GM21529 (cell line): Measurements from ENCODE around the gene FCHSD2.
"Not testable (repeated sequence)": the region's sequence is repeated elsewhere in the genome, so short reads cannot be mapped to it uniquely, and the experiment has no call there.

ENCODE experiments used
- ATAC-seq: cut with Tn5 transposase; IDR thresholded peaks from one replicate; pipeline ENCODE4 v1.9.1; 2021; ENCODE audit not compliant: unreplicated experiment

The FCHSD2 gene

GRCh38 chr11:72850832-72851231 lies 291.3 kb downstream of the FCHSD2 start:
- ATAC-seq: no peak

DNA sequence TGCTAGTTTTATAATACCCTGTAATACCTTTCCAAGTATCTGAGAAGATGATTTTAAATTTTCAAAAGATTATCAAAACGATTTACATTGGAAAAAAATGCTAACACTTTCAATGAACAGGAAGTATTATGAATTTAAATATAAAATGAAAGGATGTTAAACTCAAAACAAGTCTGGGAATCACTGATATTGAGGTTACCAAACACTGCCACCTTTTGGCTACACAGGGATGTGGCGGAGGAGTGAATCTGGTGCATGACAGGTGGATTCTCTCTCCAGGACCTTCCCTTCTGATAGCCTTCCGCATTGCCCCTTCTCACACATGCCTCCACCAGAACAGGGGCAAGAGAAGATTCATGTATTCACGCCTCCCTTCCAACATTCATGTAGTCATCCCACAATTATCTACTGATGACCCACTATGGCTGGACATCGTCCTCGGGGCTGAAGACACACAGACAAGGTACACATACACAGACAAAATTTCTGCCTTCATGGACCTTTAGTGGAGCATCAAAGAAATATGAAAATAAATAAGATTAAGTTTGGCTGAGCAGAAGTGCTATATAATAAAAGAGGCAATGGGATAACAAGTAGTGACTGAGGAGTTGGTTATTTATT lies 293.2 kb downstream of the FCHSD2 start:
- ATAC-seq: no peak

DNA sequence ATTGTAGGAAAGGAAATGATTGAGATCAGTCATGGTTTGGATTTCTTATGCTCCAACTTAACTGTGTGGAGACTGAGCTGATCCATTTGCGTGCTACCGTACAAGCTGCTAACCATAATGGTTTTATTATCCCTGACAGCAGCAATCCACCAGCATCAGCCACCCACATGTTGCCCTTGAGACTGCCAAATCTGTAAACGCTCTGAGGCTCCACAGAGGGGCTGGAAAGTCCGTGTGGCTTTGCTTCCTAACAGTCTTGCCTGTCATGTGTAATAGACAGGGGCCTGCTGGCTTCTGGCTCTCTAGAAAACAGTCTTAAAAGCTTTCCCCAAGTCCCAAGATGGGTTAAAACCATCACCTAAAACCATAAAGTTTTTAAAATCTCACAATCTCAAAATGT lies 297.8 kb downstream of the FCHSD2 start:
- no peak for ATAC-seq

DNA sequence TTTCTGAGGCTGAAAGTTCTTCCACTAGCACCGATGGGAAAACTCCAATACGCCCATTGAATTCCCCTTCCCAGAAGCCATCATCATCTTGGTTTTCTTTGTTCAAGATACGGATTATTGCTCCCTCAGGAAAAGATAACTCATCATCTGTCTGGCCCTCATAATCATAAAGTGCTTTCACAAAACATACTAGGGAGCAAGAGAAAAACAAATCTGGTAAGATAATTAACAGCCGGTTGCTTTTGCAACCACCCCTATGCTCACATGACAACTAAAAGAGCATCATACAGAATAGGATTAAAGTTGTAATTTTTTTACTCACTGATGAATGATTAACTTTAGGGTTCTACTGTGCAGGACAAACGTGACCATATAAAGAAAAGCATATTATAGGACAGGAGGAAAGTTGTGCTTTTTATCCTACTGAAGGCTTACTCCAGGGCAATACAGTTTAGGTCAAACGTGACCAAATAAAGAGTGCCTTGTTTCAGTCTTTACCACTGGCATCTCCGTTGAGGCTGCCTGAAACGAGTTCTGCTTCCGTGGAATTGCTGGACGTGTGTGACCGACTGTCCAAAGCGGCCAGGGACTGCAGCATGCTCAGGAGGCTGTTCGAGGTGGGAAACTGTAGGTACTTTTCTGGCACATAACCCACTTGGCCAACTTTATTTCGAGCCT lies 299.3 kb downstream of the FCHSD2 start:
- no peak for ATAC-seq

GRCh38 chr11:72842126-72842525 lies 300.0 kb downstream of the FCHSD2 start:
- ATAC-seq: no peak

- ATAC-seq: no peak
Measured at GRCh38 chr11:72841397-72841796, 300.7 kb downstream of the FCHSD2 start.

DNA sequence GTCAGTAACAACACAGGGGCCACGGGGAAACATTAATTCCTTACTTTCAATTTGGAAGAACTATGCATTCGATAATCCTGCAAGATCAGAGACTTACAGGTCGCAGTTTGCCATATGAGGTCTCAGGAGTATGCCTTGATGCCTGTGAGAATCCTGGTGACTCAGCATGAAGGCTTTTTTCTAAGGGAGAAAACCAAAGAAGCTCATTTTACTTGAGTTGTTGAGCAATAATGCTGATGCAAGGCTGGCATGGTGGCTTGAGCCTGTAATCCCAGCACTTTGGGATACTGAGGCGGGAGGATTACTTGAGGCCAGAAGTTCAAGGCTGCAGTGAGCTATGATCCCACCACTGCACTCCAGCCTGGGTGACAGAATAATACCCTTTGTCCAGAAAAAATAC lies 301.3 kb downstream of the FCHSD2 start:
- no peak for ATAC-seq

GRCh38 chr11:72838691-72839305 lies 303.3 kb downstream of the FCHSD2 start:
- ATAC-seq: no peak

- ATAC-seq: no peak
Measured at GRCh38 chr11:72836111-72836510, 306.0 kb downstream of the FCHSD2 start.

DNA sequence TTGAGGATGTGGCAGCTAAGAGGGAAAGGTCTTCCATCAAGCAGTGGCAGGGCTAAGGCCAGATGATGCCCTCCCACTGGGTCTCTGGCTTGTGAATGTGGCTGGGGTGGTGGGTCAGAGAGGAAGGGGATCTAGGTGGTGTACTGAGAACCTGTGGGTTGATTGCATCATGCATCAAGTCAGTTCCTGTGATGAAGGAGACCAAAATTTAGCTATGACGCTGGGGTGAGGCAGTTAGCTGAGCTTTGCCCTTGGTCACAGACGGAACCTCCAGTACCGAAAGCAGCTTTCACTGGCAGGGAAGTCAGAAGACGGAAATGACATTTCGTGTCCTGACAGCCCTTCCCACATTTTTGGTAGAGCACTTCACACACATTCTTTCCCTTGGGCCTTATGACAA lies 307.2 kb downstream of the FCHSD2 start:
- no peak for ATAC-seq

DNA sequence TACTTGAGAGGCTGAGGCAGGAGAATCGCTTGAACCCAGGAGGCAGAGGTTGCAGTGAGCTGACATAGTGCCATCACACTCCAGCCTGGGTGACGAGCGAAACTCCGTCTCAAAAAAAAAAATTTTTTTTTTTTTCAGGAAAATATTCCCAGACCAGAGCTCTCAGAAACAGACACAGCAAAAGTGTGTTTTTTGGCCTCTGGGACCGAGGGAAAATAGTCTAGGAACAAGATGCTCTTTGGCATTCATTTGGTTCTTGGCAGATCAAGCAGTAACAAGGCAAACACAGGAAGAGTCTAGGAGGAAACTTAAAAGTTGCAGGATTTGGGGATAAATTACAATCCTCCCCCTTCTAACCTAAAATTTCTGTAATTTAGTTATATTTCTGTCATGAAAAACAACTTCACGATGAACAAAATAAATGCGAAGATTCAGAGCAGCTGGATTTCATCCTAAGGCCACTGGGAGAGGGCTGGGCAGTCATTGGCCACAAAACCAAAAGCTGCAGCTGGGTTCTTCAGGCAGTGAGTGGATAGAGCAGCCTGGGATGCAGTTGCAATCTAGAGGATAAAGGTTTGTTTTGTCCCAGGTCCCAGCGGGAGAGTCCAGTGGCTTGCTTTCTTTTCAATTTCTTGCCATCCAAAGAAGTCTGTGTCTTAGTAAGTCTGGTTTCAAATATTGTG lies 308.2 kb downstream of the FCHSD2 start:
- no peak for ATAC-seq

- ATAC-seq: no peak
Measured at GRCh38 chr11:72833083-72833733, 308.9 kb downstream of the FCHSD2 start.

- ATAC-seq: no peak
Measured at GRCh38 chr11:72832301-72833082, 309.6 kb downstream of the FCHSD2 start.

GRCh38 chr11:72831521-72832300 lies 310.4 kb downstream of the FCHSD2 start:
- no peak for ATAC-seq

DNA sequence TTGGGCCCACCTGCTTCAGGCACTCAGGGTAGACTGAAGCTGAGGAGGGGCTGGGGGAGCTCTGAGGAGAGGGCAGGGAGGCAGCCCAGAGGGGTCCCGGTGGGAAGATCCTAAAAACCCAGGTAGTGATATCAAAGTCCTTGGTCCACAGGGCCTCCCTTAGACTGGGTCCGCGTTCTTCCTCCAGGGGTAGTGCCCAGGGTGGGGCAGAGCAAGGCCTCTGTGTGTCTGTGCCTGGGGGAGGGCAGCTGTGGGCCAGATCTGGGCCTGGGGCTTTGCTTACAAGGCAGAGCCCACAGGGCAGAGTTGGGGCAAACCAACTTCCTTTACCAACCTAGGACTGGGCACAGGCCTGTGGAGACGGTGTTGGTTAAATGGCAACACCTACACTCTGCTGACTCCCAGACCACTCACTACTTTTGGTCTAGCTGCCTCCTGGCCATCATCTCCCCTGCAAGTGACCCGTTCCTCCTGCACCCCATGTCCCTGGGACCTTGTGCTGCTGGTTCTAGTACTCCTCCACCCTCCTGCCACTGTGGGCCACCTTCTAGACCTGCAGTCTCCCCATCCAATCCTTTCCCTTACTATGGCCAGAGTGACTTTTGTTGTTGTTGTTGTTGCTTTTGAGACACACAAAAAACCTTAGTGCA lies 312.1 kb downstream of the FCHSD2 start:
- no peak for ATAC-seq

GRCh38 chr11:72829178-72829577 lies 312.9 kb downstream of the FCHSD2 start:
- no peak for ATAC-seq

DNA sequence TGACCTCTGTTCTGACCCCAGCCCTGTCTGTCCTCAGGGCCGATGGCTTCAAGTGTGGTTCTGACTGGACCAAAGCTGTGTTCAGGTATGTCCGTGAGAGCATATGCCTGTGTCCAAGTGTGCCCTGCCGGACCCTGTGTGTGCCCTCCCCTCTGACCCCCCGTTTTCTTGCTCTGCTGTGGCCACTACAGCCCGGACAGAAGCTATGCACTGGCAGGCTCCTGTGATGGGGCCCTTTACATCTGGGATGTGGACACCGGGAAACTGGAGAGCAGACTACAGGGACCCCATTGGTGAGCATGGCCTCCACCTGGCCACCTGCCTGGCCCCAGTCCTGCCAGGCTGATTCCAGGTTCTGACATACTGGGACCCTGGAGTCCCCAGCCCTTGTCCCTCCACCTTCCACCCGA lies 313.4 kb downstream of the FCHSD2 start:
- no peak for ATAC-seq

- ATAC-seq: no peak
Measured at GRCh38 chr11:72828081-72828567, 314.0 kb downstream of the FCHSD2 start.

DNA sequence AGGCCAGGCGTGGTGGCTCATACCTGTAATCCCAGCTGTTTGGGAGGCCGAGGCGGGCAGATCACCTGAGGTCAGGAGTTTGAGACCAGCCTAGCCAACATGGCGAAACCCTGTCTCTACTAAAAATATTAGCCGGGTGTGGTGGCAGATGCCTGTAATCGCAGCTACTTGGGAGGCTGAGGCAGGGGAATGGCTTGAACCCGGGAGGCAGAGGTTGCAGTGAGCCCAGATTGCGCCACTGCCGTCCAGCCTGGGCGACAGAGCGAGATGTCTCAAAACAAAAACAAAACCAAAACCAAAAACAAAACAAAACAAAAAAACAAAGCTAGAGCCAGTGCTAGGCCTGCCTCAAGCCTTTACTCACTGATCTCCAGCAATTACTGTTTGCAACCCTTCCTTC lies 314.5 kb downstream of the FCHSD2 start:
- not testable (repeated sequence) for ATAC-seq
